Pancreas (tissue), 10 donors: ENCODE results near the gene SPOCK1. TPM values are rescaled to one million over a fixed set of nuclear protein-coding genes. Genes with fewer than 3 reads are reported as not detected.

Source experiments
- ATAC-seq, 4 donors: fragments of 200-7000 bp; cut with Tn5 transposase; one replicate each; pipeline versions ENCODE4 v1.8.0 to v1.9.1; 2020; ENCODE audit warnings: mild to moderate bottlenecking in 4 of 4, moderate library complexity in 4 of 4
- DNase-seq, 6 donors: peaks; one replicate each; pipeline ENCODE4 v3.0.0-alpha.2; 2020
- FAIRE-seq: peaks from 2 replicates; lab custom pipeline; 2012; peaks lifted over from hg19 to GRCh38; lab: Jason Lieb, UNC
- H3K27ac ChIP-seq, 4 donors: fragments of 200-600 bp; sonication (generic); 1 replicate in 3 of 4; 2 replicates in 1 of 4; pipeline versions ENCODE4 v1.5.0 to v1.8.0; 2020
- H3K27me3 ChIP-seq, 4 donors: fragments of 200-600 bp; one replicate each; pipeline ENCODE4 v1.8.0; 2021
- H3K36me3 ChIP-seq, 3 donors: fragments of 200-600 bp; sonication (generic) in 1 of 3; one replicate each; pipeline versions ENCODE4 v1.5.0 to v1.8.0; 2020 to 2021
- H3K4me1 ChIP-seq, 3 donors: fragments of 200-600 bp; one replicate each; pipeline ENCODE4 v1.8.0; 2021
- H3K4me3 ChIP-seq, 4 donors: fragments of 200-600 bp; sonication (generic) in 2 of 4; one replicate each; pipeline versions ENCODE4 v1.5.0 to v1.8.0; 2020 to 2021
- H3K9me3 ChIP-seq, 4 donors: fragments of 200-600 bp; one replicate each; pipeline ENCODE4 v1.8.0; 2021
- WGBS, 2 donors: extraction: QIAGEN DNeasy Blood & Tissue Kit; methylation state at CpG; one replicate each; pipeline ENCODE4 v1.1.7; 2013; 5-methylcytosine and 5-hydroxymethylcytosine counted together
- intact Hi-C, 3 donors: fragments of 100-400 bp; cut with DNase I; formaldehyde crosslinking; loops; one replicate each; pipeline versions ENCODE4 v1.11.1 to v1.14.2; 2022
- polyA plus RNA-seq, 2 donors: library from polyadenylated mRNA; stranded (reverse); fragments of 200-250 nt; gene quantifications; one replicate each; pipeline ENCODE4 v1.2.3, GENCODE V29; 2013
- total RNA-seq, 6 donors: library from RNA; stranded (reverse); fragmentation: NEBNext Ultra II Directional in 4 of 6; extraction: Animal tissue kit (Norgen Biotek cat#: 25700) in 4 of 6; gene quantifications; one replicate each; pipeline versions ENCODE4 v1.2.1 to v1.2.4, GENCODE V29; 2021 to 2023
- TF ChIP-seq, protein P1 (sequence below), 4 donors: fragments of 200-600 bp; sonication (generic) in 3 of 4; IDR thresholded peaks; one replicate each; pipeline versions ENCODE4 v1.5.0 to v1.8.0; 2021; ENCODE audit warnings: antibody characterized with exemption in 4 of 4
- donor health status: healthy with polysubstance abuse.
- donor health status: DM: no; HTN: no; CAD: no; lungs with moderate emphysema.
- donor health status: DM: no; HTN: no; CAD: no.
- donor health status: control.
- donor health status: control.
- donor health status: Bipolar disorder and iron deficiency.
- donor health status: DM: yes; HTN: yes; CAD: no.
- donor health status: DM: no; HTN: no; CAD: no.
- donor health status: DM: no; HTN: no; CAD: no.
- donor health status: DM: yes; HTN: yes; CAD: no.

Gene SPOCK1
- total and polyA plus RNA-seq, 8 donors, result 1.7 to 16.5 (median 5.3) TPM

DNA sequence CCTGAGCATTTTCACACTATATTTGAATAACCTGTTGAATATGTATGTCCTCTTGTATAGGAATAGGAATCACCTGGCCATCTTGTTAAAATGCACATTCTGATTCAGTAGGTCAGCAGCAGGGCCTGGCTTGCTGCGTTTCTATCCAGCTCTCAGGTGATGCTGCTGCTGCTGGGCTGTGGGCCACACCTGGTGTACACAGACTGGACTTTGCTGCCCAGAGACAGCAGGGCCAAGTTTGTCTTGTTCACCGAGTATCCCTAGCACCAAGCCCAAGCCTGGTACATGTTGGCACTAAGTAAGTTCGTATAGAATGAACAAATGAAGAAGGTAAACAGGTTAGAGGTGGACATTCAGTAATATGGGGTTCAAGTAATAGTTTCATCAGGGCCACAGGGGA is 151.3 kb downstream of the SPOCK1 start:
- DNase-seq (no peak), FAIRE-seq (no peak), ATAC-seq (no peak)
- TF ChIP-seq, protein P1, sequence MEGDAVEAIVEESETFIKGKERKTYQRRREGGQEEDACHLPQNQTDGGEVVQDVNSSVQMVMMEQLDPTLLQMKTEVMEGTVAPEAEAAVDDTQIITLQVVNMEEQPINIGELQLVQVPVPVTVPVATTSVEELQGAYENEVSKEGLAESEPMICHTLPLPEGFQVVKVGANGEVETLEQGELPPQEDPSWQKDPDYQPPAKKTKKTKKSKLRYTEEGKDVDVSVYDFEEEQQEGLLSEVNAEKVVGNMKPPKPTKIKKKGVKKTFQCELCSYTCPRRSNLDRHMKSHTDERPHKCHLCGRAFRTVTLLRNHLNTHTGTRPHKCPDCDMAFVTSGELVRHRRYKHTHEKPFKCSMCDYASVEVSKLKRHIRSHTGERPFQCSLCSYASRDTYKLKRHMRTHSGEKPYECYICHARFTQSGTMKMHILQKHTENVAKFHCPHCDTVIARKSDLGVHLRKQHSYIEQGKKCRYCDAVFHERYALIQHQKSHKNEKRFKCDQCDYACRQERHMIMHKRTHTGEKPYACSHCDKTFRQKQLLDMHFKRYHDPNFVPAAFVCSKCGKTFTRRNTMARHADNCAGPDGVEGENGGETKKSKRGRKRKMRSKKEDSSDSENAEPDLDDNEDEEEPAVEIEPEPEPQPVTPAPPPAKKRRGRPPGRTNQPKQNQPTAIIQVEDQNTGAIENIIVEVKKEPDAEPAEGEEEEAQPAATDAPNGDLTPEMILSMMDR (IDR thresholded peaks at IDR 0.05), result no peak
- Histone ChIP-seq H3K4me3 (no peak overlapping the region), H3K4me1 (no peaks in the 10 kb centered on the region), H3K36me3 (no peaks in the 10 kb centered on the region), H3K27ac (no peak overlapping the region), H3K9me3 (no peaks in the 10 kb centered on the region), H3K27me3 (no peaks in the 10 kb centered on the region)
- intact Hi-C loops, result no loop called here
- 68% methylated on average over 3 of the region's 3 CpGs for WGBS, 2 donors

DNA sequence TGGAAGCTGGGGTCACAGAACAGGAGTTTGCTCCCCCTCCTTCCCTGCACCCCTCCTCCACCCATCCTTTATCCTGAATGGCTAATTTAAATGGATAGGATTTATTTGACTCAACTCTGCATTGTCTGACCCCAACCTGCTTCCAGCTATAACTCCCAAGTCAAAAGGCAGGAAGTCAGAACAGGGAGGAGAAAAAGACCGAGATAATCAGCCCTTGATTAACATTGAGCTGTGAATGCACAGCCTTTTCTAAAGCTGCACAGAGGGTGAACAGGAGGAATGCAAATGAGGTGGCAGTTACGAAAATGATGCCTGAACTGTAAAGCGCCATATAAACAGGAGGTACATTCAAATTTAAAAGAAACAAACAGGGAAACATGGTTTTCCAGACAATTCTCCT is 152.8 kb downstream of the SPOCK1 start:
- DNase-seq (no peak), FAIRE-seq (no peak), ATAC-seq (no peak)
- TF ChIP-seq, protein P1 (IDR thresholded peaks at IDR 0.05), result no peak
- no peak overlapping the region for H3K4me3 ChIP-seq
- no peaks in the 10 kb centered on the region for H3K4me1 ChIP-seq
- intact Hi-C loops, result no loop called here
- no peaks in the 10 kb centered on the region for H3K27me3 ChIP-seq
- H3K9me3 ChIP-seq, result no peaks in the 10 kb centered on the region
- no peak overlapping the region for H3K27ac ChIP-seq
- no peaks in the 10 kb centered on the region for H3K36me3 ChIP-seq
- 80 to 84% methylated on average over 3 of the region's 3 CpGs for WGBS, 2 donors

DNA sequence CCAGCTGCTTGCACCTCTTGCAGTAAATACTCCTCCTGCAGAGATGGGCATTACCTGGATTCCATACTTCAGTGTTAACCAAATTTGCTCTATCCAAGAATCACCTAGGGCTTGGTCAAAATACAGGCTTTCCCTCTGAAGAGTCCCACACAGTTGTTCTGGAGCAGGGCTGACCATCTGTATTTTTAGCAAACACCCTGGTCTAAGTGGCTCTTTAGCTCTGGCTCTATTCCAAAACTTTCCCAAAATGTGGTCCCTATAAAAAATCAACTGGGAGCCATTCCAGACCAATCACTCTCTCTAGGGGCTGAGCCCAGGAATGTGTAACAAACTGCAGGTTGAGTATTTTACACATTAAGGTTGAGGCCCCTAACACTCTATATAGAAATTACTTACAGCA is 153.7 kb downstream of the SPOCK1 start:
- Histone ChIP-seq H3K27ac (no peak overlapping the region), H3K4me1 (no peaks in the 10 kb centered on the region), H3K9me3 (no peaks in the 10 kb centered on the region), H3K36me3 (no peaks in the 10 kb centered on the region), H3K27me3 (no peaks in the 10 kb centered on the region), H3K4me3 (no peak overlapping the region)
- no peak for FAIRE-seq
- ATAC-seq, result no peak
- DNase-seq, result no peak
- intact Hi-C loops, result no loop called here
- TF ChIP-seq, protein P1 (IDR thresholded peaks at IDR 0.05), result no peak

DNA sequence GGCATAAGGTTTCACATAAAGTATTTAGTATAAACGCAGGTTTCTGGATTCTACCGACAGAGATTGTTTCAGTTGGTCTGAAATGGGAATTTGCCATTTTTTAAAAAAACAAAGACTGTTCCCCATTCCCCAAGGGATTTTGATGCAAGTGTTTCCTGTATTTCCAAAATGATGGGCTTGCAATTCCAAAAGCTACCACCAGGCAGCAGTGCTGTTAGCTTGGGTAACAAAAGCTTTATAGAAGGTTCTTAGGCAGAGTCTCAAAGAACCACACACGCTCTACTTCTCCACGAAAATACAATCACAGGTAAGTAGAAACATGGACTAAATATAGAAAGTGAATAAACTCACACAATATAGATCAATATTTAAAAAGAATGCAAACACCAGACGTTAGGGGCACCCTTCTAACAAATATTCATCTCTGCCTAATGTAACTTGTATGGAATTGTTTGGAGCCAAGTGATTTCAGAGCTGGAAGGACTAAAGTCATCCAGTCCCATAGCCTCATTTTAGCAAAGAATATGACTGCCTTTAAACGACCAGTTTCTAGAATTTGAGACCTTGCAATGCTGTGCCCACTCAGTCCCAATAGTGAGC is 154.3 kb downstream of the SPOCK1 start:
- peak in 3 of 6 donors; percentile 22 to 58 (median 23) for DNase-seq
- 17 to 26% methylated on average over 6 of the region's 6 CpGs for WGBS, 2 donors
- TF ChIP-seq, protein P1 (IDR thresholded peaks at IDR 0.05), result peak; percentile 62 to 78 (median 74)
- Histone ChIP-seq H3K27me3 (no peaks in the 10 kb centered on the region), H3K4me3 (no peak overlapping the region), H3K9me3 (no peaks in the 10 kb centered on the region), H3K4me1 (no peaks in the 10 kb centered on the region), H3K27ac (no peak overlapping the region), H3K36me3 (no peaks in the 10 kb centered on the region)
- no peak for FAIRE-seq
- peak in 2 of 4 donors; percentile 58 to 66 for ATAC-seq
- intact Hi-C loops, result no loop called here

DNA sequence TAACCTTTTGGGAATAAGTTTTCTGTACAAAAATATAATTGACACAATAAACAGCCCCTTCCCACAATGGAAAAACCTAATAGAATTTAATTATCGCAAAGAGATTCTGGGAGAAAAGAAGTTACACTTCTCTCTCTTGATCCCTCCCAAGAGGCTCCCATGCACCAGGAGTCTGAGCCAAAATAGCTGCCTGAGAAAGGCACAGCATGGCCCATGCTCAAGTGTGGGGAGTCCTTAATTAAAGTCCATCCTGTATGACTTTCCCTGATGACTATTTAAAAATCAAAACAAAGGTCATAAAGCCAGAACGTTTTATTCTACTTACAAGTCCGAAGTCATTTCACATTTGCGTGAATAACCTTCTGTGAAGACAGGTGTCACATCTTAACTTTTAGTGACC is 155.1 kb downstream of the SPOCK1 start:
- intact Hi-C loops, result no loop called here
- no peaks in the 10 kb centered on the region for H3K4me1 ChIP-seq
- DNase-seq, result no peak
- no peaks in the 10 kb centered on the region for H3K27me3 ChIP-seq
- no peaks in the 10 kb centered on the region for H3K9me3 ChIP-seq
- no peaks in the 10 kb centered on the region for H3K36me3 ChIP-seq
- H3K27ac ChIP-seq, result no peak overlapping the region
- ATAC-seq, result no peak
- FAIRE-seq, result no peak
- TF ChIP-seq, protein P1 (IDR thresholded peaks at IDR 0.05), result no peak
- H3K4me3 ChIP-seq, result no peak overlapping the region
- 56 to 57% methylated on average over 4 of the region's 4 CpGs for WGBS, 2 donors
